B cell (primary cell): ENCODE results near the gene SOX9. TPM values are rescaled to one million over a fixed set of nuclear protein-coding genes. Genes with fewer than 3 reads are reported as not detected.
"Not testable (repeated sequence)": the region's sequence is repeated elsewhere in the genome, so short reads cannot be mapped to it uniquely, and the experiment has no call there.

Experiments
- ATAC-seq: fragments of 200-7000 bp; cut with Tn5 transposase; one replicate; pipeline ENCODE4 v1.10.0; 2021; ENCODE audit warnings: low read depth, mild to moderate bottlenecking, moderate number of reproducible peaks, moderate library complexity
- CTCF ChIA-PET: fragments of 350-600 bp; sonication (Branson Sonifier 250); formaldehyde crosslinking; loops from one replicate; lab custom pipeline; 2021; ENCODE audit warnings: antibody characterized with exemption, inconsistent platforms; lab: Charles Lee
- POLR2A ChIA-PET: fragments of 350-600 bp; sonication (Branson Sonifier 250); formaldehyde crosslinking; loops from one replicate; lab custom pipeline; 2021; ENCODE audit warnings: antibody characterized with exemption; lab: Charles Lee
- DNase-seq: peaks from one replicate; pipeline ENCODE4 v3.0.0; 2013
- H2AFZ ChIP-seq: 2 replicates; pipeline ENCODE4 v1.6.1; 2012; ENCODE audit warnings: mild to moderate bottlenecking, low read depth, low read length; ENCODE audit not compliant: insufficient read depth, poor library complexity, severe bottlenecking
- H3K27ac ChIP-seq, 2 donors: 1 replicate in 1 of 2; 2 replicates in 1 of 2; pipeline ENCODE4 v1.5.1; 2012 to 2013; ENCODE audit warnings: low read length in 2 of 2, mild to moderate bottlenecking in 2 of 2, moderate library complexity in 1 of 2
- H3K27me3 ChIP-seq, 4 experiments: fragments of 200-600 bp in 1 of 4; sonication (generic) in 1 of 4; replicated peaks in 1 of 4; 1 replicate in 2 of 4; 2 replicates in 2 of 4; pipeline versions ENCODE4 v1.6.1 to v1.7.0; 2013 to 2016; ENCODE audit warnings: low read length in 3 of 4, mild to moderate bottlenecking in 2 of 4, mixed read lengths in 1 of 4, moderate library complexity in 1 of 4; ENCODE audit not compliant: insufficient read depth in 4 of 4, control insufficient read depth in 3 of 4; ENCODE audit errors: control extremely low read depth in 1 of 4
- H3K36me3 ChIP-seq, 2 experiments: replicated peaks in 1 of 2; 1 replicate in 1 of 2; 2 replicates in 1 of 2; pipeline versions ENCODE4 v1.6.1 to v1.7.1; 2013; ENCODE audit warnings: low read length in 1 of 2; ENCODE audit not compliant: insufficient read depth in 2 of 2, control insufficient read depth in 1 of 2; ENCODE audit errors: control extremely low read depth in 1 of 2, extremely low read depth in 1 of 2
- H3K4me1 ChIP-seq, 2 donors: fragments of 200-600 bp in 1 of 2; sonication (generic) in 1 of 2; 1 replicate in 1 of 2; 2 replicates in 1 of 2; pipeline versions ENCODE4 v1.5.1 to v1.6.1; 2013 to 2017; ENCODE audit warnings: low read length in 2 of 2; ENCODE audit not compliant: control insufficient read depth in 2 of 2, insufficient read depth in 2 of 2
- H3K4me2 ChIP-seq: replicated peaks from 2 replicates; pipeline ENCODE3; 2012; ENCODE audit warnings: mild to moderate bottlenecking, low read depth, low read length; ENCODE audit not compliant: poor library complexity, severe bottlenecking
- H3K4me3 ChIP-seq, 5 experiments: fragments of 200-600 bp in 1 of 5; sonication (generic) in 1 of 5; 1 replicate in 3 of 5; 2 replicates in 2 of 5; pipeline versions ENCODE4 v1.5.1 to v1.7.0; 2011 to 2016; ENCODE audit warnings: low read length in 4 of 5, mild to moderate bottlenecking in 4 of 5, low read depth in 2 of 5, control low read depth in 1 of 5, moderate library complexity in 1 of 5; ENCODE audit not compliant: insufficient read depth in 1 of 5; ENCODE audit errors: control extremely low read depth in 1 of 5, extremely low read depth in 1 of 5
- H3K79me2 ChIP-seq: fragments of 200-600 bp; sonication (generic); one replicate; pipeline ENCODE4 v1.6.0; 2016; ENCODE audit warnings: low read length; ENCODE audit not compliant: control insufficient read depth, insufficient read depth
- H3K9ac ChIP-seq: fragments of 200-600 bp; sonication (generic); 2 replicates; pipeline ENCODE4 v1.6.1; 2017; ENCODE audit warnings: mild to moderate bottlenecking, low read length, moderate library complexity
- H3K9me3 ChIP-seq, 3 donors: one replicate each; pipeline versions ENCODE4 v1.6.1 to v1.7.1; 2013; ENCODE audit warnings: low read length in 2 of 3; ENCODE audit not compliant: control insufficient read depth in 2 of 3, insufficient read depth in 1 of 3; ENCODE audit errors: control extremely low read depth in 1 of 3
- H4K20me1 ChIP-seq: 2 replicates; pipeline ENCODE4 v1.6.0; 2012; ENCODE audit warnings: mild to moderate bottlenecking, low read length; ENCODE audit not compliant: insufficient read depth, control insufficient read depth, poor library complexity, severe bottlenecking
- H3K27ac Mint-ChIP-seq: one replicate; pipeline ENCODE4 v1.8.0; 2021; ENCODE audit warnings: mixed read lengths
- H3K27me3 Mint-ChIP-seq: one replicate; pipeline ENCODE4 v1.8.0; 2021; ENCODE audit warnings: mixed read lengths
- H3K4me1 Mint-ChIP-seq: one replicate; pipeline ENCODE4 v1.8.0; 2021; ENCODE audit warnings: mixed read lengths
- H3K4me3 Mint-ChIP-seq: one replicate; pipeline ENCODE4 v1.8.0; 2021; ENCODE audit warnings: mixed read lengths
- H3K9me3 Mint-ChIP-seq: one replicate; pipeline ENCODE4 v1.8.0; 2022; ENCODE audit warnings: mixed read lengths; ENCODE audit not compliant: insufficient read depth
- CTCF ChIP-seq: fragments of 200-600 bp; IDR thresholded peaks from one replicate; pipeline ENCODE4 v1.8.0; 2022; ENCODE audit warnings: antibody characterized with exemption, mild to moderate bottlenecking
- EZH2 ChIP-seq: IDR thresholded peaks from 2 replicates; pipeline ENCODE4 v1.6.1; 2012; ENCODE audit warnings: borderline replicate concordance, low read depth, mild to moderate bottlenecking, moderate library complexity, low read length; ENCODE audit not compliant: insufficient read depth, poor library complexity, severe bottlenecking
- WGBS: methylation state at CpG from one replicate; pipeline ENCODE4 v1.1.5; 2013; ENCODE audit warnings: missing lambda C conversion rate; ENCODE audit not compliant: insufficient coverage; 5-methylcytosine and 5-hydroxymethylcytosine counted together
- intact Hi-C: fragments of 100-400 bp; cut with micrococcal nuclease; formaldehyde crosslinking; loops from one replicate; pipeline ENCODE4 v1.10.0; 2022
- polyA plus RNA-seq: library from polyadenylated mRNA; depleted of rRNA; stranded (reverse); fragments of >200 nt; gene quantifications from 2 replicates; pipeline ENCODE4 v1.2.3, GENCODE V29; 2012
- total RNA-seq, 2 donors: library from RNA; stranded (reverse); fragments of 120-200 nt in 1 of 2; gene quantifications; 1 replicate in 1 of 2; 2 replicates in 1 of 2; pipeline versions ENCODE4 v1.2.3 to v1.2.4, GENCODE V29; 2013 to 2022

Gene SOX9
- total and polyA plus RNA-seq, 2 donors (not counting 1 experiment from before 2014, with no cell fraction given) = 0.03 TPM; not detected in 1

GRCh38 chr17:72139212-72139611, 18.4 kb downstream of the SOX9 start:
- peaks cover 0 to 4% (median 0%) of the 10 kb centered on the region in 4 experiments for H3K27me3 ChIP-seq
- H4K20me1 ChIP-seq = no peaks in the 10 kb centered on the region
- no peak overlapping the region for H3K4me3 ChIP-seq
- CTCF ChIA-PET = no interaction called here
- H3K9ac ChIP-seq = no peak overlapping the region
- POLR2A ChIA-PET = no interaction called here
- Mint-ChIP-seq H3K27me3 (peaks cover 5% of the 10 kb centered on the region), H3K9me3 (no peaks in the 10 kb centered on the region), H3K27ac (no peak overlapping the region), H3K4me1 (no peaks in the 10 kb centered on the region), H3K4me3 (no peak overlapping the region)
- no peak for TF ChIP-seq EZH2
- TF ChIP-seq CTCF = no peak
- H3K79me2 ChIP-seq = no peaks in the 10 kb centered on the region
- H2AFZ ChIP-seq = no peak overlapping the region
- intact Hi-C loops = no loop called here
- H3K9me3 ChIP-seq = peaks cover 0 to 5% (median 0%) of the 10 kb centered on the region in 3 donors
- WGBS = 100% methylated on average over 1 of the region's 1 CpG
- no peaks in the 10 kb centered on the region for H3K4me1 ChIP-seq
- no peak overlapping the region for H3K27ac ChIP-seq
- H3K4me2 ChIP-seq = no peak overlapping the region
- no peak for ATAC-seq
- H3K36me3 ChIP-seq = no peaks in the 10 kb centered on the region
- DNase-seq = no peak

- Histone ChIP-seq H3K9me3 (peaks cover 0 to 5% (median 0%) of the 10 kb centered on the region in 3 donors), H3K27ac (no peak overlapping the region), H4K20me1 (no peaks in the 10 kb centered on the region), H2AFZ (no peak overlapping the region), H3K9ac (no peak overlapping the region), H3K36me3 (no peaks in the 10 kb centered on the region), H3K79me2 (no peaks in the 10 kb centered on the region), H3K4me1 (no peaks in the 10 kb centered on the region), H3K4me3 (no peak overlapping the region), H3K27me3 (no peaks in the 10 kb centered on the region), H3K4me2 (no peak overlapping the region)
- Mint-ChIP-seq H3K4me3 (no peak overlapping the region), H3K9me3 (no peaks in the 10 kb centered on the region), H3K27ac (no peak overlapping the region), H3K4me1 (no peaks in the 10 kb centered on the region), H3K27me3 (peaks cover 5% of the 10 kb centered on the region)
- POLR2A ChIA-PET = no interaction called here
- ATAC-seq = no peak
- CTCF ChIA-PET = no interaction called here
- 94% methylated on average over 6 of the region's 7 CpGs for WGBS
- intact Hi-C loops = no loop called here
- TF ChIP-seq CTCF = no peak
- no peak for TF ChIP-seq EZH2
- DNase-seq = no peak
These were observed 20.5 kb downstream of the SOX9 start for GRCh38 chr17:72141336-72141735.

GRCh38 chr17:72142097-72142496, 21.3 kb downstream of the SOX9 start:
- H3K4me1 Mint-ChIP-seq, H3K27me3 ChIP-seq, ATAC-seq, H4K20me1 ChIP-seq, H3K9me3 Mint-ChIP-seq, intact Hi-C loops, H3K4me3 Mint-ChIP-seq, H3K27ac ChIP-seq, H3K27me3 Mint-ChIP-seq, CTCF ChIA-PET, H3K9ac ChIP-seq, H3K36me3 ChIP-seq, H3K27ac Mint-ChIP-seq, POLR2A ChIA-PET, H3K4me3 ChIP-seq, H3K4me1 ChIP-seq, H2AFZ ChIP-seq, H3K4me2 ChIP-seq, H3K9me3 ChIP-seq, DNase-seq, H3K79me2 ChIP-seq: not testable (repeated sequence)
- 50% methylated on average over 1 of the region's 11 CpGs for WGBS
